Measurements from ENCODE around the gene TUSC2. TPM values are rescaled to one million over a fixed set of nuclear protein-coding genes. Genes with fewer than 3 reads are reported as not detected.

TUSC2 gene
- total and polyA plus RNA-seq, 7 experiments from 2014 or later = 16.8 to 45.5 (median 21.8) TPM

GRCh38 chr3:50336452-50337174 is 8.6 kb upstream of the TUSC2 start:
- H3K9me3 ChIP-seq (ENCODE audit: control insufficient read depth in 2 of 3, low read length in 3 of 3) = no peaks in the 10 kb centered on the region
- H3K36me3 ChIP-seq (ENCODE audit: control insufficient read depth in 2 of 3, insufficient read depth in 3 of 3, low read length in 3 of 3) = peaks cover 2 to 26% (median 5%) of the 10 kb centered on the region in 3 experiments
- peak in 1 of 9 donors; percentile 58 for DNase-seq
- peak; percentile 43 for ATAC-seq
- H3K27me3 Mint-ChIP-seq = peaks cover 0 to 3% (median 0%) of the 10 kb centered on the region in 5 donors
- CTCF ChIA-PET = interaction anchor here (0.6 to 2.3 kb wide), 10 partner anchors 8 to 207 kb away, joined by 3 to 13 read pairs (median 4); partner anchors contain the start of genes HYAL2 and TUSC2
- no peaks in the 10 kb centered on the region for H3K27me3 ChIP-seq (ENCODE audit: control insufficient read depth in 2 of 2, insufficient read depth in 2 of 2, low read length in 2 of 2)
- peaks cover 0 to 43% (median 0%) of the 10 kb centered on the region in 5 donors for H3K36me3 Mint-ChIP-seq
- peaks cover 43 to 57% of the 10 kb centered on the region in 2 donors for H3K4me1 ChIP-seq (ENCODE audit: control insufficient read depth in 2 of 2, insufficient read depth in 2 of 2, low read length in 2 of 2)
- peaks cover 0 to 1% (median 0%) of the 10 kb centered on the region in 11 donors for H3K9me3 Mint-ChIP-seq
- peak overlapping the region; percentile 83 for H3K4me3 ChIP-seq (ENCODE audit: low read length)
- H3K27ac ChIP-seq (ENCODE audit: low read depth, low read length) = peak overlapping the region; percentile 92
- intact Hi-C loops (cut with micrococcal nuclease) = loop anchor here (1.0 to 2.0 kb wide), 10 partner anchors 8 to 274 kb away; partner anchors contain the start of genes CYB561D2 (in 2 of the 2), HYAL3 (in 2 of the 2), NAA80 (in 2 of the 2) and NPRL2 (in 2 of the 2)
- POLR2A ChIA-PET = interaction anchor here (0.6 to 34.0 kb wide), 26 partner anchors 9 to 1390 kb away, joined by 3 to 656 read pairs (median 4); partner anchors contain the start of genes C3orf18, CYB561D2, GNAI2 and HEMK1
- H3K4me3 Mint-ChIP-seq = peak overlapping the region; percentile 92 to 97 (median 95)
- peaks cover 35 to 70% (median 67%) of the 10 kb centered on the region in 7 donors for H3K4me1 Mint-ChIP-seq
- peak overlapping the region; percentile 92 to 97 (median 96) for H3K27ac Mint-ChIP-seq

GRCh38 chr3:50334339-50335075 is 6.5 kb upstream of the TUSC2 start:
- H3K36me3 Mint-ChIP-seq = peaks cover 0 to 46% (median 3%) of the 10 kb centered on the region in 5 donors
- CTCF ChIA-PET = interaction anchor here (1.1 kb wide), 1 partner anchor 10 kb away, joined by 3 read pairs; no protein-coding TSS in a partner anchor
- ATAC-seq = no peak
- peak overlapping the region; percentile 53 for H3K27ac ChIP-seq (ENCODE audit: low read depth, low read length)
- intact Hi-C loops (cut with micrococcal nuclease) = no loop called here
- peaks cover 36 to 38% of the 10 kb centered on the region in 2 donors for H3K4me1 ChIP-seq (ENCODE audit: control insufficient read depth in 2 of 2, insufficient read depth in 2 of 2, low read length in 2 of 2)
- peak overlapping the region; percentile 74 to 94 (median 86) for H3K27ac Mint-ChIP-seq
- no peaks in the 10 kb centered on the region for H3K27me3 ChIP-seq (ENCODE audit: control insufficient read depth in 2 of 2, insufficient read depth in 2 of 2, low read length in 2 of 2)
- peaks cover 3 to 47% (median 18%) of the 10 kb centered on the region in 3 experiments for H3K36me3 ChIP-seq (ENCODE audit: control insufficient read depth in 2 of 3, insufficient read depth in 3 of 3, low read length in 3 of 3)
- POLR2A ChIA-PET = interaction anchor here (0.5 to 34.0 kb wide), 6 partner anchors 11 to 229 kb away, joined by 3 to 656 read pairs (median 3); partner anchors contain the start of genes CYB561D2, HYAL3, NAA80 and NPRL2
- no peak overlapping the region for H3K4me3 ChIP-seq (ENCODE audit: low read length)
- H3K4me3 Mint-ChIP-seq = peak overlapping the region in 9 of 10 donors; percentile 19 to 81 (median 57)
- peaks cover 0 to 1% (median 0%) of the 10 kb centered on the region in 11 donors for H3K9me3 Mint-ChIP-seq
- peaks cover 32 to 57% (median 53%) of the 10 kb centered on the region in 7 donors for H3K4me1 Mint-ChIP-seq
- no peak for DNase-seq
- peaks cover 0 to 3% (median 0%) of the 10 kb centered on the region in 5 donors for H3K27me3 Mint-ChIP-seq
- H3K9me3 ChIP-seq (ENCODE audit: control insufficient read depth in 2 of 3, low read length in 3 of 3) = no peaks in the 10 kb centered on the region

- Mint-ChIP-seq H3K4me1 (peaks cover 25 to 56% (median 47%) of the 10 kb centered on the region in 7 donors), H3K36me3 (peaks cover 0 to 42% (median 3%) of the 10 kb centered on the region in 5 donors), H3K27me3 (peaks cover 0 to 3% (median 0%) of the 10 kb centered on the region in 5 donors), H3K27ac (peak overlapping the region; percentile 74 to 94 (median 86)), H3K9me3 (no peaks in the 10 kb centered on the region), H3K4me3 (peak overlapping the region in 8 of 10 donors; percentile 6 to 81 (median 36))
- no peak for ATAC-seq
- Histone ChIP-seq H3K9me3 (ENCODE audit: control insufficient read depth in 2 of 3, low read length in 3 of 3) (no peaks in the 10 kb centered on the region), H3K27ac (ENCODE audit: low read depth, low read length) (peak overlapping the region; percentile 53), H3K36me3 (ENCODE audit: control insufficient read depth in 2 of 3, insufficient read depth in 3 of 3, low read length in 3 of 3) (peaks cover 3 to 48% (median 18%) of the 10 kb centered on the region in 3 experiments), H3K4me3 (ENCODE audit: low read length) (no peak overlapping the region), H3K4me1 (ENCODE audit: control insufficient read depth in 2 of 2, insufficient read depth in 2 of 2, low read length in 2 of 2) (peaks cover 32 to 36% of the 10 kb centered on the region in 2 donors), H3K27me3 (ENCODE audit: control insufficient read depth in 2 of 2, insufficient read depth in 2 of 2, low read length in 2 of 2) (no peaks in the 10 kb centered on the region)
- no peak for DNase-seq
- ChIA-PET CTCF (interaction anchor here (0.5 to 1.1 kb wide), 2 partner anchors 9 to 71 kb away, joined by 3 read pairs; no protein-coding TSS in a partner anchor), POLR2A (interaction anchor here (0.5 to 34.0 kb wide), 3 partner anchors 10 to 71 kb away, joined by 3 to 656 read pairs (median 3); partner anchors contain the start of genes CYB561D2, NPRL2, TMEM115 and ZMYND10)
- intact Hi-C loops (cut with micrococcal nuclease) = no loop called here
Measured at GRCh38 chr3:50333744-50334328, 5.8 kb upstream of the TUSC2 start.

GRCh38 chr3:50331364-50331907 is 3.4 kb upstream of the TUSC2 start:
- H3K4me3 ChIP-seq (ENCODE audit: low read length) = no peak overlapping the region
- no peaks in the 10 kb centered on the region for H3K9me3 ChIP-seq (ENCODE audit: control insufficient read depth in 2 of 3, low read length in 3 of 3)
- DNase-seq (no peak), ATAC-seq (no peak)
- H3K4me1 ChIP-seq (ENCODE audit: control insufficient read depth in 2 of 2, insufficient read depth in 2 of 2, low read length in 2 of 2) = peaks cover 39 to 45% of the 10 kb centered on the region in 2 donors
- no peak overlapping the region for H3K27ac ChIP-seq (ENCODE audit: low read depth, low read length)
- H3K4me3 Mint-ChIP-seq = no peak overlapping the region
- H3K4me1 Mint-ChIP-seq = peaks cover 14 to 55% (median 50%) of the 10 kb centered on the region in 7 donors
- H3K27me3 ChIP-seq (ENCODE audit: control insufficient read depth in 2 of 2, insufficient read depth in 2 of 2, low read length in 2 of 2) = no peaks in the 10 kb centered on the region
- ChIA-PET POLR2A (interaction anchor here (34.0 kb wide), 1 partner anchor 25 kb away, joined by 656 read pairs; the partner anchor contains the start of genes CYB561D2, NPRL2, TMEM115 and ZMYND10), CTCF (interaction anchor here (0.5 kb wide), 1 partner anchor 26 kb away, joined by 3 read pairs; no protein-coding TSS in a partner anchor)
- intact Hi-C loops (cut with micrococcal nuclease) = no loop called here
- peaks cover 3 to 46% (median 18%) of the 10 kb centered on the region in 3 experiments for H3K36me3 ChIP-seq (ENCODE audit: control insufficient read depth in 2 of 3, insufficient read depth in 3 of 3, low read length in 3 of 3)
- H3K36me3 Mint-ChIP-seq = peaks cover 0 to 29% (median 3%) of the 10 kb centered on the region in 5 donors
- no peaks in the 10 kb centered on the region for H3K9me3 Mint-ChIP-seq
- no peaks in the 10 kb centered on the region for H3K27me3 Mint-ChIP-seq
- peak overlapping the region in 1 of 9 donors; percentile 74 for H3K27ac Mint-ChIP-seq

- Mint-ChIP-seq H3K9me3 (no peaks in the 10 kb centered on the region), H3K4me3 (peak overlapping the region in 1 of 10 donors; percentile 53), H3K27ac (peak overlapping the region in 3 of 9 donors; percentile 19 to 49 (median 29)), H3K27me3 (no peaks in the 10 kb centered on the region), H3K4me1 (peaks cover 11 to 47% (median 43%) of the 10 kb centered on the region in 7 donors), H3K36me3 (peaks cover 0 to 21% (median 3%) of the 10 kb centered on the region in 5 donors)
- ChIA-PET POLR2A (interaction anchor here (34.0 kb wide), 1 partner anchor 26 kb away, joined by 656 read pairs; the partner anchor contains the start of genes CYB561D2, NPRL2, TMEM115 and ZMYND10), CTCF (no interaction called here)
- no peak overlapping the region for H3K27ac ChIP-seq (ENCODE audit: low read depth, low read length)
- H3K4me3 ChIP-seq (ENCODE audit: low read length) = no peak overlapping the region
- no peaks in the 10 kb centered on the region for H3K9me3 ChIP-seq (ENCODE audit: control insufficient read depth in 2 of 3, low read length in 3 of 3)
- no peak for DNase-seq
- H3K36me3 ChIP-seq (ENCODE audit: control insufficient read depth in 2 of 3, insufficient read depth in 3 of 3, low read length in 3 of 3) = peaks cover 3 to 56% (median 18%) of the 10 kb centered on the region in 3 experiments
- peaks cover 32 to 34% of the 10 kb centered on the region in 2 donors for H3K4me1 ChIP-seq (ENCODE audit: control insufficient read depth in 2 of 2, insufficient read depth in 2 of 2, low read length in 2 of 2)
- intact Hi-C loops (cut with micrococcal nuclease) = no loop called here
- no peaks in the 10 kb centered on the region for H3K27me3 ChIP-seq (ENCODE audit: control insufficient read depth in 2 of 2, insufficient read depth in 2 of 2, low read length in 2 of 2)
- ATAC-seq = no peak
Measured at GRCh38 chr3:50330330-50330729, 2.3 kb upstream of the TUSC2 start.

Data from naive thymus-derived CD4-positive, alpha-beta T cell (primary cell).